ENCODE data around the gene DCLK1. TPM values are rescaled to one million over a fixed set of nuclear protein-coding genes. Genes with fewer than 3 reads are reported as not detected.

The DCLK1 gene
- total RNA-seq, 3 donors from 2014 or later (not counting 1 experiment from before 2014, with no cell fraction given) = not detected

GRCh38 chr13:36086117-36086516 is 45.1 kb downstream of the DCLK1 start:
- H3K4me3 Mint-ChIP-seq = no peak overlapping the region
- DNase-seq = no peak

GRCh38 chr13:36084131-36084530 is 47.1 kb downstream of the DCLK1 start:
- DNase-seq (no peak), ATAC-seq (no peak)
- no peaks in the 10 kb centered on the region for H3K9me3 ChIP-seq (ENCODE audit: control insufficient read depth, insufficient read depth, low read length)
- H3K4me1 ChIP-seq (ENCODE audit: control insufficient read depth, insufficient read depth, low read length) = no peaks in the 10 kb centered on the region
- TF ChIP-seq CTCF (IDR thresholded peaks at IDR 0.05) = no peak
- H3K27ac Mint-ChIP-seq = no peak overlapping the region
- no peaks in the 10 kb centered on the region for H3K4me1 Mint-ChIP-seq
- intact Hi-C loops (cut with micrococcal nuclease) = no loop called here
- H3K27me3 ChIP-seq (ENCODE audit: control insufficient read depth, insufficient read depth, low read length) = no peaks in the 10 kb centered on the region
- H3K4me3 ChIP-seq (ENCODE audit: low read length) = no peak overlapping the region
- H3K36me3 ChIP-seq (ENCODE audit: control insufficient read depth, insufficient read depth, low read length) = no peaks in the 10 kb centered on the region
- no peaks in the 10 kb centered on the region for H3K36me3 Mint-ChIP-seq
- H3K27ac ChIP-seq (ENCODE audit: low read length) = no peak overlapping the region
- no peaks in the 10 kb centered on the region for H3K27me3 Mint-ChIP-seq (ENCODE audit: low read depth in 2 of 2)
- H3K4me3 Mint-ChIP-seq = no peak overlapping the region
- 83% methylated on average over 4 of the region's 6 CpGs for WGBS (ENCODE audit: insufficient coverage)
- H3K9me3 Mint-ChIP-seq = peaks cover 8 to 9% of the 10 kb centered on the region in 2 donors

More at GRCh38 chr13:36086117-36086516, 45.1 kb downstream of the DCLK1 start:
- Histone ChIP-seq H3K4me1 (ENCODE audit: control insufficient read depth, insufficient read depth, low read length) (no peaks in the 10 kb centered on the region), H3K27ac (ENCODE audit: low read length) (no peak overlapping the region), H3K4me3 (ENCODE audit: low read length) (no peak overlapping the region), H3K9me3 (ENCODE audit: control insufficient read depth, insufficient read depth, low read length) (no peaks in the 10 kb centered on the region), H3K27me3 (ENCODE audit: control insufficient read depth, insufficient read depth, low read length) (no peaks in the 10 kb centered on the region), H3K36me3 (ENCODE audit: control insufficient read depth, insufficient read depth, low read length) (no peaks in the 10 kb centered on the region)
- no peak for TF ChIP-seq CTCF (IDR thresholded peaks at IDR 0.05)
- H3K27me3 Mint-ChIP-seq (ENCODE audit: low read depth in 2 of 2) = no peaks in the 10 kb centered on the region
- WGBS (ENCODE audit: insufficient coverage) = 65% methylated on average over 3 of the region's 3 CpGs
- no peaks in the 10 kb centered on the region for H3K36me3 Mint-ChIP-seq
- no peak overlapping the region for H3K27ac Mint-ChIP-seq
- ATAC-seq = no peak
- peaks cover 12 to 13% of the 10 kb centered on the region in 2 donors for H3K9me3 Mint-ChIP-seq
- intact Hi-C loops (cut with micrococcal nuclease) = no loop called here
- no peaks in the 10 kb centered on the region for H3K4me1 Mint-ChIP-seq

GRCh38 chr13:36082806-36083205 is 48.4 kb downstream of the DCLK1 start:
- H3K4me3 Mint-ChIP-seq = no peak overlapping the region
- H3K9me3 Mint-ChIP-seq = peaks cover 10 to 11% of the 10 kb centered on the region in 2 donors
- Histone ChIP-seq H3K27ac (ENCODE audit: low read length) (no peak overlapping the region), H3K9me3 (ENCODE audit: control insufficient read depth, insufficient read depth, low read length) (no peaks in the 10 kb centered on the region), H3K27me3 (ENCODE audit: control insufficient read depth, insufficient read depth, low read length) (no peaks in the 10 kb centered on the region), H3K36me3 (ENCODE audit: control insufficient read depth, insufficient read depth, low read length) (no peaks in the 10 kb centered on the region), H3K4me1 (ENCODE audit: control insufficient read depth, insufficient read depth, low read length) (no peaks in the 10 kb centered on the region), H3K4me3 (ENCODE audit: low read length) (no peak overlapping the region)
- TF ChIP-seq CTCF (IDR thresholded peaks at IDR 0.05) = no peak
- H3K27me3 Mint-ChIP-seq (ENCODE audit: low read depth in 2 of 2) = no peaks in the 10 kb centered on the region
- WGBS (ENCODE audit: insufficient coverage) = 100% methylated on average over 1 of the region's 2 CpGs
- intact Hi-C loops (cut with micrococcal nuclease) = no loop called here
- ATAC-seq (no peak), DNase-seq (no peak)
- no peak overlapping the region for H3K27ac Mint-ChIP-seq
- H3K4me1 Mint-ChIP-seq = no peaks in the 10 kb centered on the region
- H3K36me3 Mint-ChIP-seq = no peaks in the 10 kb centered on the region

- no peaks in the 10 kb centered on the region for H3K4me1 ChIP-seq (ENCODE audit: control insufficient read depth, insufficient read depth, low read length)
- H3K4me3 Mint-ChIP-seq = no peak overlapping the region
- WGBS (ENCODE audit: insufficient coverage) = 100% methylated on average over 1 of the region's 2 CpGs
- H3K36me3 ChIP-seq (ENCODE audit: control insufficient read depth, insufficient read depth, low read length) = no peaks in the 10 kb centered on the region
- H3K4me1 Mint-ChIP-seq = no peaks in the 10 kb centered on the region
- no peak for TF ChIP-seq CTCF (IDR thresholded peaks at IDR 0.05)
- H3K27ac ChIP-seq (ENCODE audit: low read length) = no peak overlapping the region
- H3K27me3 ChIP-seq (ENCODE audit: control insufficient read depth, insufficient read depth, low read length) = no peaks in the 10 kb centered on the region
- H3K4me3 ChIP-seq (ENCODE audit: low read length) = no peak overlapping the region
- no peaks in the 10 kb centered on the region for H3K9me3 ChIP-seq (ENCODE audit: control insufficient read depth, insufficient read depth, low read length)
- H3K9me3 Mint-ChIP-seq = peaks cover 10 to 12% of the 10 kb centered on the region in 2 donors
- ATAC-seq (no peak), DNase-seq (no peak)
- no peaks in the 10 kb centered on the region for H3K36me3 Mint-ChIP-seq
- intact Hi-C loops (cut with micrococcal nuclease) = no loop called here
- no peak overlapping the region for H3K27ac Mint-ChIP-seq
- no peaks in the 10 kb centered on the region for H3K27me3 Mint-ChIP-seq (ENCODE audit: low read depth in 2 of 2)
Observed at GRCh38 chr13:36082396-36082795, 48.8 kb downstream of the DCLK1 start.

All from natural killer cell (primary cell).